ENCODE measurements around the gene BMPR1A. TPM values are rescaled to one million over a fixed set of nuclear protein-coding genes. Genes with fewer than 3 reads are reported as not detected.

The BMPR1A gene
- total and polyA plus RNA-seq, 2 experiments from 2014 or later: 16.5 to 41.7 TPM

GRCh38 chr10:86899670-86900276 lies 143.4 kb downstream of the BMPR1A start:
- H3K4me2 ChIP-seq (ENCODE audit: unreplicated experiment): no peak overlapping the region
- no peak overlapping the region for H3K9ac ChIP-seq
- H3K4me1 ChIP-seq (ENCODE audit: insufficient read depth): peaks cover 6% of the 10 kb centered on the region; the same call in 1 of the 2 replicates
- TF ChIP-seq EZH2phosphoT487 (IDR thresholded peaks at IDR 0.05; ENCODE audit: insufficient read depth, low read depth) (no peak), EZH2 (IDR thresholded peaks at IDR 0.05; ENCODE audit: insufficient read depth, poor library complexity, severe bottlenecking) (no peak)
- no peak overlapping the region for H2AFZ ChIP-seq
- in situ Hi-C loops (cut with MboI): loop anchor here (10.0 kb wide), 1 partner anchor 195 kb away; no protein-coding TSS in a partner anchor
- H3K36me3 ChIP-seq (ENCODE audit: low read depth): peaks cover 14% of the 10 kb centered on the region
- no peaks in the 10 kb centered on the region for H3K9me3 ChIP-seq (ENCODE audit: low read depth)
- H4K20me1 ChIP-seq (ENCODE audit: insufficient read depth): no peaks in the 10 kb centered on the region
- 14 to 15% methylated on average over 9 of the region's 9 CpGs for WGBS, 2 experiments (ENCODE audit: low coverage in 1 of 2, low lambda C conversion rate in 2 of 2, missing lambda C conversion rate in 2 of 2)
- no peaks in the 10 kb centered on the region for H3K9me2 ChIP-seq (ENCODE audit: insufficient read depth)
- no peak overlapping the region for H3K27ac ChIP-seq
- peaks cover 15% of the 10 kb centered on the region for H3F3A ChIP-seq (ENCODE audit: insufficient read depth)
- H3K4me3 ChIP-seq: no peak overlapping the region
- peak; percentile 82 for DNase-seq
- no peaks in the 10 kb centered on the region for H3K79me2 ChIP-seq (ENCODE audit: insufficient read depth)
- no peaks in the 10 kb centered on the region for H3K27me3 ChIP-seq (replicated peaks; ENCODE audit: insufficient read depth)

- Histone ChIP-seq H3F3A (ENCODE audit: insufficient read depth) (peaks cover 15% of the 10 kb centered on the region), H3K4me2 (ENCODE audit: unreplicated experiment) (no peak overlapping the region), H3K4me1 (ENCODE audit: insufficient read depth) (peaks cover 6% of the 10 kb centered on the region; the same call in 1 of the 2 replicates), H3K9ac (peak overlapping the region; percentile 9; the same call in 1 of the 2 replicates), H3K27me3 (replicated peaks; ENCODE audit: insufficient read depth) (no peaks in the 10 kb centered on the region), H3K79me2 (ENCODE audit: insufficient read depth) (no peaks in the 10 kb centered on the region), H2AFZ (no peak overlapping the region), H3K36me3 (ENCODE audit: low read depth) (peaks cover 22% of the 10 kb centered on the region), H3K4me3 (no peak overlapping the region), H4K20me1 (ENCODE audit: insufficient read depth) (no peaks in the 10 kb centered on the region), H3K9me2 (ENCODE audit: insufficient read depth) (no peaks in the 10 kb centered on the region), H3K9me3 (ENCODE audit: low read depth) (no peaks in the 10 kb centered on the region), H3K27ac (no peak overlapping the region)
- peak; percentile 61 for DNase-seq
- WGBS, 2 experiments (ENCODE audit: low coverage in 1 of 2, low lambda C conversion rate in 2 of 2, missing lambda C conversion rate in 2 of 2): 18 to 37% methylated on average over 2 of the region's 2 CpGs
- in situ Hi-C loops (cut with MboI): loop anchor here (10.0 kb wide), 1 partner anchor 196 kb away; no protein-coding TSS in a partner anchor
- TF ChIP-seq EZH2 (IDR thresholded peaks at IDR 0.05; ENCODE audit: insufficient read depth, poor library complexity, severe bottlenecking) (no peak), EZH2phosphoT487 (IDR thresholded peaks at IDR 0.05; ENCODE audit: insufficient read depth, low read depth) (no peak)
Measured at GRCh38 chr10:86900955-86901354, 144.5 kb downstream of the BMPR1A start.

GRCh38 chr10:86904600-86904999 lies 148.2 kb downstream of the BMPR1A start:
- Histone ChIP-seq H3K9me2 (ENCODE audit: insufficient read depth) (no peaks in the 10 kb centered on the region), H3K9ac (no peak overlapping the region), H3K9me3 (ENCODE audit: low read depth) (no peaks in the 10 kb centered on the region), H3K36me3 (ENCODE audit: low read depth) (peaks cover 33% of the 10 kb centered on the region), H2AFZ (no peak overlapping the region), H4K20me1 (ENCODE audit: insufficient read depth) (no peaks in the 10 kb centered on the region), H3K4me1 (ENCODE audit: insufficient read depth) (peaks cover 6% of the 10 kb centered on the region; the same call in 1 of the 2 replicates), H3K27ac (no peak overlapping the region), H3K4me3 (no peak overlapping the region), H3K27me3 (replicated peaks; ENCODE audit: insufficient read depth) (no peaks in the 10 kb centered on the region), H3K79me2 (ENCODE audit: insufficient read depth) (no peaks in the 10 kb centered on the region), H3F3A (ENCODE audit: insufficient read depth) (0 out of 2 replicates have a peak, but pooled peaks cover 7% of the 10 kb centered on the region), H3K4me2 (ENCODE audit: unreplicated experiment) (no peak overlapping the region)
- no peak for TF ChIP-seq EZH2phosphoT487 (IDR thresholded peaks at IDR 0.05; ENCODE audit: insufficient read depth, low read depth)
- no peak for TF ChIP-seq EZH2 (IDR thresholded peaks at IDR 0.05; ENCODE audit: insufficient read depth, poor library complexity, severe bottlenecking)
- in situ Hi-C loops (cut with MboI): loop anchor here (10.0 kb wide), 1 partner anchor 200 kb away; no protein-coding TSS in a partner anchor
- 94 to 100% methylated on average over 2 of the region's 2 CpGs for WGBS, 2 experiments (ENCODE audit: low coverage in 1 of 2, low lambda C conversion rate in 2 of 2, missing lambda C conversion rate in 2 of 2)
- no peak for DNase-seq

GRCh38 chr10:86905429-86905828 lies 149.0 kb downstream of the BMPR1A start:
- TF ChIP-seq EZH2phosphoT487 (IDR thresholded peaks at IDR 0.05; ENCODE audit: insufficient read depth, low read depth) (no peak), EZH2 (IDR thresholded peaks at IDR 0.05; ENCODE audit: insufficient read depth, poor library complexity, severe bottlenecking) (no peak)
- no peak overlapping the region for H3K4me3 ChIP-seq
- H3K9me3 ChIP-seq (ENCODE audit: low read depth): no peaks in the 10 kb centered on the region
- H3F3A ChIP-seq (ENCODE audit: insufficient read depth): no peaks in the 10 kb centered on the region
- H3K9ac ChIP-seq: no peak overlapping the region
- no peaks in the 10 kb centered on the region for H3K9me2 ChIP-seq (ENCODE audit: insufficient read depth)
- H4K20me1 ChIP-seq (ENCODE audit: insufficient read depth): no peaks in the 10 kb centered on the region
- H3K4me2 ChIP-seq (ENCODE audit: unreplicated experiment): no peak overlapping the region
- no peak overlapping the region for H2AFZ ChIP-seq
- WGBS, 2 experiments (ENCODE audit: low coverage in 1 of 2, low lambda C conversion rate in 2 of 2, missing lambda C conversion rate in 2 of 2): 71 to 87% methylated on average over 1 of the region's 1 CpG
- peaks cover 33% of the 10 kb centered on the region for H3K36me3 ChIP-seq (ENCODE audit: low read depth)
- DNase-seq: peak; percentile 6
- no peaks in the 10 kb centered on the region for H3K79me2 ChIP-seq (ENCODE audit: insufficient read depth)
- H3K27me3 ChIP-seq (replicated peaks; ENCODE audit: insufficient read depth): no peaks in the 10 kb centered on the region
- in situ Hi-C loops (cut with MboI): loop anchor here (10.0 kb wide), 1 partner anchor 201 kb away; no protein-coding TSS in a partner anchor
- H3K4me1 ChIP-seq (ENCODE audit: insufficient read depth): peaks cover 6% of the 10 kb centered on the region; the same call in 1 of the 2 replicates
- no peak overlapping the region for H3K27ac ChIP-seq

All from GM23248 (cell line).